Neutrophil (primary cell): ENCODE results near the gene NUB1.

Experiments
- H3K27ac ChIP-seq: fragments of 200-600 bp; sonication (generic); 2 replicates; pipeline ENCODE4 v1.5.1; 2016; ENCODE audit warnings: mild to moderate bottlenecking, moderate library complexity
- H3K27me3 ChIP-seq: fragments of 200-600 bp; sonication (generic); 2 replicates; pipeline ENCODE4 v1.6.0; 2016; ENCODE audit warnings: mild to moderate bottlenecking
- H3K36me3 ChIP-seq: fragments of 200-600 bp; sonication (generic); 2 replicates; pipeline ENCODE4 v1.5.1; 2017
- H3K4me1 ChIP-seq, 2 experiments: fragments of 200-600 bp in 1 of 2; sonication (generic) in 1 of 2; 1 replicate in 1 of 2; 2 replicates in 1 of 2; pipeline versions ENCODE4 v1.5.1 to v1.6.1; 2013 to 2016; ENCODE audit warnings: low read depth in 1 of 2, low read length in 1 of 2, mild to moderate bottlenecking in 1 of 2, moderate library complexity in 1 of 2; ENCODE audit not compliant: control insufficient read depth in 1 of 2, insufficient read depth in 1 of 2
- H3K4me3 ChIP-seq, 2 experiments: fragments of 200-600 bp in 1 of 2; sonication (generic) in 1 of 2; 1 replicate in 1 of 2; 2 replicates in 1 of 2; pipeline ENCODE4 v1.5.1; 2013 to 2016; ENCODE audit warnings: low read depth in 1 of 2, low read length in 1 of 2, mild to moderate bottlenecking in 1 of 2, moderate library complexity in 1 of 2
- H3K9me3 ChIP-seq: fragments of 200-600 bp; sonication (generic); 2 replicates; pipeline ENCODE4 v1.5.1; 2016
- TF ChIP-seq, protein P1 (sequence below): fragments of 200-600 bp; sonication (generic); IDR thresholded peaks from 2 replicates; pipeline ENCODE4 v1.5.1; 2016; ENCODE audit warnings: antibody characterized with exemption

Gene NUB1

DNA sequence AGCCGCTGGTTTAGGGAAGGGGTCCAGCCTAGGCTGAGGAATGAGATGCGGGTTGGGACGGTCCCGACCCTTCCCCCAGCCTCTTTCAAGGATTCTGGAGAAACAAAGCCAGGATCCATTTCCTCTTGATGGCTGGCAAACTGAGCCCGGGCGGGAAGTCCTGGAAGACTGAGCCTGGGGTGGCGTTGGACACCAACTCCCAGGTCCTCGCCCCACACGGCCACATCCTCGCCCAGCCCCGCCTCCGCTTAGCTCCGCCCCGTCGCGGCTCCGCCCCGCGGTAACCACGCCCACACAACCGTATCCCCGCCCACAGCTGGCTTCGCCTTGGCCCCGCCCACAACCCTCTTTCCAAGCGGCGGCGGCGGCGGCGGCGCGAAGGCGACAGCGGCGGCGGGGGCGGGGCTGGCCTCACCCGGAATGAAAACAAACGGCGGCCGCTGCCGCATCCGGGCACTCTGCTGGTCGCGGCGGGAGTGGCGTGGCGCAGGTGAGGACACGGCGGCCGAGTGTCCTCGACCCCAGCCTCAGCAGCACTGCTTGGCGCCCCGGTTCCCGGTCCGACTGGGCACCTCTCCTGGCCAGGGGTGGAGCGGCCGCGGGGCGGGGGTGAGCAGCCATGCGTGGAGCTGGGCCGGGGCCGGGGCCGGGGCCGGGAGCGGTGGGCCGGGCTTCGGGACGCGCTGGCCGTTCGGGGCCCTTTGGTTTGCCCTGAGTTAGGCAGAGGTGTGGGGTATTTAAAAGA, at the start of gene NUB1:
NUB1 (plus strand) TSS at position 456 of the 745 bp plus-strand sequence. CDS start 3,538 bp downstream, outside the sequence.
- Histone ChIP-seq H3K4me1 (peaks cover 26 to 42% of the 10 kb centered on the region in 2 experiments), H3K27me3 (no peaks in the 10 kb centered on the region), H3K36me3 (peaks cover 19% of the 10 kb centered on the region), H3K27ac (peak within 1 kb of the TSS; percentile 96), H3K9me3 (no peaks in the 10 kb centered on the region), H3K4me3 (peak within 1 kb of the TSS; percentile 85 to 86)
- TF ChIP-seq, protein P1, sequence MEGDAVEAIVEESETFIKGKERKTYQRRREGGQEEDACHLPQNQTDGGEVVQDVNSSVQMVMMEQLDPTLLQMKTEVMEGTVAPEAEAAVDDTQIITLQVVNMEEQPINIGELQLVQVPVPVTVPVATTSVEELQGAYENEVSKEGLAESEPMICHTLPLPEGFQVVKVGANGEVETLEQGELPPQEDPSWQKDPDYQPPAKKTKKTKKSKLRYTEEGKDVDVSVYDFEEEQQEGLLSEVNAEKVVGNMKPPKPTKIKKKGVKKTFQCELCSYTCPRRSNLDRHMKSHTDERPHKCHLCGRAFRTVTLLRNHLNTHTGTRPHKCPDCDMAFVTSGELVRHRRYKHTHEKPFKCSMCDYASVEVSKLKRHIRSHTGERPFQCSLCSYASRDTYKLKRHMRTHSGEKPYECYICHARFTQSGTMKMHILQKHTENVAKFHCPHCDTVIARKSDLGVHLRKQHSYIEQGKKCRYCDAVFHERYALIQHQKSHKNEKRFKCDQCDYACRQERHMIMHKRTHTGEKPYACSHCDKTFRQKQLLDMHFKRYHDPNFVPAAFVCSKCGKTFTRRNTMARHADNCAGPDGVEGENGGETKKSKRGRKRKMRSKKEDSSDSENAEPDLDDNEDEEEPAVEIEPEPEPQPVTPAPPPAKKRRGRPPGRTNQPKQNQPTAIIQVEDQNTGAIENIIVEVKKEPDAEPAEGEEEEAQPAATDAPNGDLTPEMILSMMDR = peak; percentile 80

GRCh38 chr7:151292850-151293249, 48.8 kb upstream of the NUB1 start:
- no peaks in the 10 kb centered on the region for H3K9me3 ChIP-seq
- H3K4me1 ChIP-seq = no peaks in the 10 kb centered on the region
- H3K36me3 ChIP-seq = no peaks in the 10 kb centered on the region
- no peak overlapping the region for H3K27ac ChIP-seq
- H3K27me3 ChIP-seq = peaks cover 8% of the 10 kb centered on the region
- no peak overlapping the region for H3K4me3 ChIP-seq
- TF ChIP-seq, protein P1 = no peak

GRCh38 chr7:151296202-151296992, 45.2 kb upstream of the NUB1 start:
- H3K27ac ChIP-seq = no peak overlapping the region
- TF ChIP-seq, protein P1 = no peak
- H3K9me3 ChIP-seq = no peaks in the 10 kb centered on the region
- H3K4me3 ChIP-seq = no peak overlapping the region
- H3K27me3 ChIP-seq = peaks cover 25% of the 10 kb centered on the region
- no peaks in the 10 kb centered on the region for H3K36me3 ChIP-seq
- no peaks in the 10 kb centered on the region for H3K4me1 ChIP-seq

DNA sequence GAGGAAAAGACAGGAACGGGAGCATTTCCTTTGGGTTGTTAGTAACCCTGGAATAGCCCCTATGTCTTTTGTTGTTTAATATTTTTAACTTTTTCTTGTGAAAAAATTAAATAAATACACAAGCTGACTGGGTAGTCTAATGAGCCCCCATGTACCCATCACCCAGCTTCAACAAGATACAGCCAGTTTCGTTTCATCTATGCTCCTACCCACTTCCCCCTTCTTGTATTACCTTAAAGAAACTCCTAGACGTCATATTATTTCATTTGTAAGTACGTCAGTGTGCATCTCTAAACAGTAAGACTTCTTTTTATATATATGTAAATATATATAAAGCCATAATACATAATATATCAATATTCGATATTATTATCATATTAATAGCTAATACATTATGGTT, 42.8 kb upstream of the NUB1 start:
- H3K4me1 ChIP-seq = peaks cover 7% of the 10 kb centered on the region in 2 experiments
- H3K27ac ChIP-seq = no peak overlapping the region
- H3K36me3 ChIP-seq = no peaks in the 10 kb centered on the region
- no peak overlapping the region for H3K4me3 ChIP-seq
- H3K27me3 ChIP-seq = peaks cover 48% of the 10 kb centered on the region
- TF ChIP-seq, protein P1 = no peak
- no peaks in the 10 kb centered on the region for H3K9me3 ChIP-seq

- H3K27ac ChIP-seq = no peak overlapping the region
- TF ChIP-seq, protein P1 = no peak
- no peaks in the 10 kb centered on the region for H3K9me3 ChIP-seq
- H3K4me3 ChIP-seq = no peak overlapping the region
- no peaks in the 10 kb centered on the region for H3K36me3 ChIP-seq
- peaks cover 7% of the 10 kb centered on the region in 2 experiments for H3K4me1 ChIP-seq
- peaks cover 48% of the 10 kb centered on the region for H3K27me3 ChIP-seq
Observed at GRCh38 chr7:151299530-151299929, 42.1 kb upstream of the NUB1 start.
